Neural cell (in vitro differentiated cells): ENCODE results near the gene TPST1. TPM values are rescaled to one million over a fixed set of nuclear protein-coding genes. Genes with fewer than 3 reads are reported as not detected.

ENCODE experiments used
- H2AFZ ChIP-seq: fragments of 200-600, 300-800 bp; sonication (generic), shearing (Covaris generic); 2 replicates; pipeline ENCODE4 v1.6.0; 2014; ENCODE audit warnings: low read depth, mild to moderate bottlenecking, antibody characterized with exemption, low read length, moderate library complexity
- H3F3A ChIP-seq: fragments of 200-600 bp; shearing (Covaris generic); 2 replicates; pipeline ENCODE4 v1.6.1; 2016; ENCODE audit warnings: mild to moderate bottlenecking, moderate library complexity, mixed read lengths, antibody characterized with exemption, low read length; ENCODE audit not compliant: insufficient read depth, poor library complexity, severe bottlenecking
- H3K27ac ChIP-seq: fragments of 200-600, 300-800 bp; sonication (generic), shearing (Covaris generic); 2 replicates; pipeline ENCODE4 v1.5.1; 2014; ENCODE audit warnings: mild to moderate bottlenecking, low read length, moderate library complexity
- H3K27me3 ChIP-seq: fragments of 300-800, 200-600 bp; sonication (generic), shearing (Covaris generic); 2 replicates; pipeline ENCODE4 v1.6.0; 2014; ENCODE audit warnings: mild to moderate bottlenecking, low read depth, low read length, moderate library complexity; ENCODE audit not compliant: insufficient read depth
- H3K36me3 ChIP-seq: fragments of 300-800, 200-600 bp; sonication (generic), shearing (Covaris generic); 2 replicates; pipeline ENCODE4 v1.5.1; 2014; ENCODE audit warnings: mild to moderate bottlenecking, antibody characterized with exemption, low read length, moderate library complexity; ENCODE audit not compliant: insufficient read depth
- H3K4me2 ChIP-seq: fragments of 300-800, 200-600 bp; sonication (generic), shearing (Covaris generic); 2 replicates; pipeline ENCODE4 v1.6.0; 2014; ENCODE audit warnings: mild to moderate bottlenecking, low read length
- H3K4me3 ChIP-seq: fragments of 300-800, 200-600 bp; sonication (generic), shearing (Covaris generic); 2 replicates; pipeline ENCODE4 v1.5.1; 2014; ENCODE audit warnings: mild to moderate bottlenecking, low read length, moderate library complexity
- H3K79me2 ChIP-seq: fragments of 200-600 bp; shearing (Covaris generic); replicated peaks from 2 replicates; pipeline ENCODE4 v1.6.0; 2014; ENCODE audit warnings: mild to moderate bottlenecking, low read length, moderate library complexity; ENCODE audit not compliant: insufficient read depth
- H3K9ac ChIP-seq: fragments of 300-800, 200-600 bp; sonication (generic), shearing (Covaris generic); 2 replicates; pipeline ENCODE4 v1.6.1; 2016; ENCODE audit warnings: mild to moderate bottlenecking, low read length, mixed read lengths
- H3K9me2 ChIP-seq: fragments of 200-600 bp; shearing (Covaris generic); 2 replicates; pipeline ENCODE4 v1.6.1; 2016; ENCODE audit warnings: mild to moderate bottlenecking, low read length, mixed read lengths; ENCODE audit not compliant: insufficient read depth
- H3K9me3 ChIP-seq: fragments of 200-600, 300-800 bp; sonication (generic), shearing (Covaris generic); 2 replicates; pipeline ENCODE4 v1.6.1; 2016; ENCODE audit warnings: mild to moderate bottlenecking, mixed run types, low read length, moderate library complexity, mixed read lengths
- H4K20me1 ChIP-seq: fragments of 200-600 bp; shearing (Covaris generic); 2 replicates; pipeline ENCODE4 v1.6.1; 2016; ENCODE audit warnings: mild to moderate bottlenecking, mixed run types; ENCODE audit not compliant: insufficient read depth
- EP300 ChIP-seq: fragments of 450-650 bp; conservative IDR thresholded peaks from 2 replicates; pipeline ENCODE4 v1.6.1; 2014; ENCODE audit warnings: antibody characterized with exemption, mild to moderate bottlenecking, moderate library complexity; ENCODE audit not compliant: poor library complexity, severe bottlenecking
- EZH2 ChIP-seq: fragments of 200-600, 300-800 bp; shearing (Covaris generic), sonication (generic); IDR thresholded peaks from 2 replicates; pipeline ENCODE4 v1.6.1; 2014; ENCODE audit warnings: antibody characterized with exemption, low read length, borderline replicate concordance, mild to moderate bottlenecking; ENCODE audit not compliant: insufficient read depth, poor library complexity, severe bottlenecking
- MXI1 ChIP-seq: fragments of 450-650 bp; conservative IDR thresholded peaks from 2 replicates; pipeline ENCODE4 v1.6.1; 2014; ENCODE audit warnings: antibody characterized with exemption, mild to moderate bottlenecking; ENCODE audit not compliant: poor library complexity, severe bottlenecking
- POLR2AphosphoS5 ChIP-seq: IDR thresholded peaks from 2 replicates; pipeline ENCODE4 v1.6.1; 2012
- RAD21 ChIP-seq: fragments of 450-650 bp; conservative IDR thresholded peaks from 2 replicates; pipeline ENCODE4 v1.6.1; 2014; ENCODE audit warnings: antibody characterized with exemption, mild to moderate bottlenecking, moderate library complexity
- SMC3 ChIP-seq: fragments of 450-650 bp; conservative IDR thresholded peaks from 2 replicates; pipeline ENCODE4 v1.6.1; 2014; ENCODE audit warnings: antibody characterized with exemption, mild to moderate bottlenecking, moderate library complexity; ENCODE audit not compliant: poor library complexity
- TAF1 ChIP-seq: IDR thresholded peaks from 2 replicates; pipeline ENCODE4 v1.6.1; 2012; ENCODE audit warnings: low read depth
- polyA plus RNA-seq: library from polyadenylated mRNA; depleted of rRNA; stranded (reverse); fragments of >200 nt; gene quantifications from 2 replicates; pipeline ENCODE4 v1.2.3, GENCODE V29; 2014
- TF ChIP-seq, protein P1 (sequence below): fragments of 450-650 bp; IDR thresholded peaks from 2 replicates; pipeline ENCODE4 v1.5.1; 2014; ENCODE audit warnings: antibody characterized with exemption, mild to moderate bottlenecking, moderate library complexity; ENCODE audit not compliant: poor library complexity, severe bottlenecking
- TF ChIP-seq, protein P2 (sequence below): IDR thresholded peaks from 2 replicates; pipeline ENCODE4 v1.6.1; 2012; ENCODE audit warnings: borderline replicate concordance

The TPST1 gene
- polyA plus RNA-seq, 1 donor from 2014 or later, result 58.5 TPM

DNA sequence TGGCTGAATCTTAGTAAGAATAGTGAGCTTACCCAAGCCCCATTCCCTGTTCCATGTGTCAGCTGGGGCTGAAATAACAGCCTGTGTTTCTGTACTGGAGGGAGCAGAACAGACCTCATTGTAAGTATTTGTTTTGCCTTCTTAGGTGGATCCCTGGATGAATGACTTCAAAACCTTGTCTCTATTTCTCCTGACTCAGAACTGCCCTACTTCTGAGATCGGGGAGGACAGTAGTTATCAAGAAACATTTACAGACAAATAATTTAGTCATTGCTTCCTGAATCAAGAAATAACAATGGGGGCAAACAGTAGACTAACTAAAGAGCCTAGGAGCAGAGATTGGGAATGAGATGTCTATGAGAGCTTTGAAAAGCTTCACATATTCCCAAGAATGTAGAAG, 58.8 kb downstream of the TPST1 start:
- Histone ChIP-seq H3K4me3 (no peak overlapping the region), H3F3A (no peaks in the 10 kb centered on the region), H2AFZ (no peak overlapping the region), H3K4me2 (no peak overlapping the region), H3K9me3 (peaks cover 4% of the 10 kb centered on the region), H4K20me1 (no peaks in the 10 kb centered on the region), H3K9ac (no peak overlapping the region), H3K27ac (no peak overlapping the region), H3K9me2 (no peaks in the 10 kb centered on the region), H3K36me3 (no peaks in the 10 kb centered on the region), H3K27me3 (no peaks in the 10 kb centered on the region), H3K79me2 (peaks cover 5% of the 10 kb centered on the region)
- no peak for TF ChIP-seq POLR2AphosphoS5
- TF ChIP-seq MXI1, result no peak
- TF ChIP-seq, protein P1, sequence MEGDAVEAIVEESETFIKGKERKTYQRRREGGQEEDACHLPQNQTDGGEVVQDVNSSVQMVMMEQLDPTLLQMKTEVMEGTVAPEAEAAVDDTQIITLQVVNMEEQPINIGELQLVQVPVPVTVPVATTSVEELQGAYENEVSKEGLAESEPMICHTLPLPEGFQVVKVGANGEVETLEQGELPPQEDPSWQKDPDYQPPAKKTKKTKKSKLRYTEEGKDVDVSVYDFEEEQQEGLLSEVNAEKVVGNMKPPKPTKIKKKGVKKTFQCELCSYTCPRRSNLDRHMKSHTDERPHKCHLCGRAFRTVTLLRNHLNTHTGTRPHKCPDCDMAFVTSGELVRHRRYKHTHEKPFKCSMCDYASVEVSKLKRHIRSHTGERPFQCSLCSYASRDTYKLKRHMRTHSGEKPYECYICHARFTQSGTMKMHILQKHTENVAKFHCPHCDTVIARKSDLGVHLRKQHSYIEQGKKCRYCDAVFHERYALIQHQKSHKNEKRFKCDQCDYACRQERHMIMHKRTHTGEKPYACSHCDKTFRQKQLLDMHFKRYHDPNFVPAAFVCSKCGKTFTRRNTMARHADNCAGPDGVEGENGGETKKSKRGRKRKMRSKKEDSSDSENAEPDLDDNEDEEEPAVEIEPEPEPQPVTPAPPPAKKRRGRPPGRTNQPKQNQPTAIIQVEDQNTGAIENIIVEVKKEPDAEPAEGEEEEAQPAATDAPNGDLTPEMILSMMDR, result no peak
- TF ChIP-seq SMC3, result no peak
- no peak for TF ChIP-seq RAD21
- TF ChIP-seq, protein P2, sequence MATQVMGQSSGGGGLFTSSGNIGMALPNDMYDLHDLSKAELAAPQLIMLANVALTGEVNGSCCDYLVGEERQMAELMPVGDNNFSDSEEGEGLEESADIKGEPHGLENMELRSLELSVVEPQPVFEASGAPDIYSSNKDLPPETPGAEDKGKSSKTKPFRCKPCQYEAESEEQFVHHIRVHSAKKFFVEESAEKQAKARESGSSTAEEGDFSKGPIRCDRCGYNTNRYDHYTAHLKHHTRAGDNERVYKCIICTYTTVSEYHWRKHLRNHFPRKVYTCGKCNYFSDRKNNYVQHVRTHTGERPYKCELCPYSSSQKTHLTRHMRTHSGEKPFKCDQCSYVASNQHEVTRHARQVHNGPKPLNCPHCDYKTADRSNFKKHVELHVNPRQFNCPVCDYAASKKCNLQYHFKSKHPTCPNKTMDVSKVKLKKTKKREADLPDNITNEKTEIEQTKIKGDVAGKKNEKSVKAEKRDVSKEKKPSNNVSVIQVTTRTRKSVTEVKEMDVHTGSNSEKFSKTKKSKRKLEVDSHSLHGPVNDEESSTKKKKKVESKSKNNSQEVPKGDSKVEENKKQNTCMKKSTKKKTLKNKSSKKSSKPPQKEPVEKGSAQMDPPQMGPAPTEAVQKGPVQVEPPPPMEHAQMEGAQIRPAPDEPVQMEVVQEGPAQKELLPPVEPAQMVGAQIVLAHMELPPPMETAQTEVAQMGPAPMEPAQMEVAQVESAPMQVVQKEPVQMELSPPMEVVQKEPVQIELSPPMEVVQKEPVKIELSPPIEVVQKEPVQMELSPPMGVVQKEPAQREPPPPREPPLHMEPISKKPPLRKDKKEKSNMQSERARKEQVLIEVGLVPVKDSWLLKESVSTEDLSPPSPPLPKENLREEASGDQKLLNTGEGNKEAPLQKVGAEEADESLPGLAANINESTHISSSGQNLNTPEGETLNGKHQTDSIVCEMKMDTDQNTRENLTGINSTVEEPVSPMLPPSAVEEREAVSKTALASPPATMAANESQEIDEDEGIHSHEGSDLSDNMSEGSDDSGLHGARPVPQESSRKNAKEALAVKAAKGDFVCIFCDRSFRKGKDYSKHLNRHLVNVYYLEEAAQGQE, result no peak
- TF ChIP-seq TAF1, result no peak
- TF ChIP-seq EZH2, result no peak
- no peak for TF ChIP-seq EP300

DNA sequence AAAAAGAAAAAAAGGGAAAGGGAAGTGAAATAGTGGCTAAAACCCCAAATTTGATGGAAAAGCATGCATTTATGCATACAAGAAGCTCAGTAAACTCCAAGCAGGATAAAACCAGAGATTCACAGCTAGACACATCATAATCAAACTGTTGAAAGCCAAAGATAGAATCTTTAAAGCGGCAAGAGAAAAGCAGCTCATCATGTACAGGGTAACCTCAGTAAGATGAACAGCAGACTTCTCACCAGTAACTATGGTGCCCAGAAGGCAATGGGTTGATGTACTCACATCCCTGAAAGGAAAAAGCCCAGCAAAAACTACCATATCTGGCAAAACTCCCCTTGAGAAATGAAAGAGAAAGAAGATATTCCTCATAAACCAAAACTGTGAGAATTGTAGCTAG, 60.4 kb downstream of the TPST1 start:
- Histone ChIP-seq H3K79me2 (peaks cover under 1% of the 10 kb centered on the region), H3K9ac (no peak overlapping the region), H3K4me3 (no peak overlapping the region), H3K4me2 (no peak overlapping the region), H3K9me3 (peaks cover 4% of the 10 kb centered on the region), H3K36me3 (no peaks in the 10 kb centered on the region), H3F3A (no peaks in the 10 kb centered on the region), H3K27ac (no peak overlapping the region), H3K9me2 (no peaks in the 10 kb centered on the region), H4K20me1 (no peaks in the 10 kb centered on the region), H3K27me3 (no peaks in the 10 kb centered on the region), H2AFZ (no peak overlapping the region)
- TF ChIP-seq RAD21 (no peak), EZH2 (no peak), SMC3 (no peak), MXI1 (no peak), TAF1 (no peak), POLR2AphosphoS5 (no peak), EP300 (no peak)
- TF ChIP-seq, protein P1, result no peak
- TF ChIP-seq, protein P2, result no peak
